DOHH2 (cell line): ENCODE results near the gene COL20A1.

Experiments used
- CTCF ChIP-seq: fragments of 200-600 bp; sonication (generic); IDR thresholded peaks from one replicate; pipeline ENCODE4 v1.5.1; 2014; ENCODE audit warnings: antibody characterized with exemption, mild to moderate bottlenecking, low read depth, low read length; ENCODE audit not compliant: poor library complexity, severe bottlenecking
- EZH2phosphoT487 ChIP-seq: fragments of 200-600 bp; sonication (generic); IDR thresholded peaks from 2 replicates; pipeline ENCODE4 v1.6.1; 2017; ENCODE audit warnings: borderline replicate concordance, mild to moderate bottlenecking, antibody characterized with exemption, low read length, moderate library complexity, mixed read lengths

- TF ChIP-seq CTCF = no peak
- no peak for TF ChIP-seq EZH2phosphoT487
These were observed 36.0 kb upstream of the COL20A1 start for GRCh38 chr20:63256954-63257353.
